GM21515 (cell line): ENCODE data around the gene CAMK1D.
"Not testable (repeated sequence)": the region's sequence is repeated elsewhere in the genome, so short reads cannot be mapped to it uniquely, and the experiment has no call there.

ENCODE experiments used
- ATAC-seq: cut with Tn5 transposase; IDR thresholded peaks from one replicate; pipeline ENCODE4 v1.9.1; 2021; ENCODE audit not compliant: unreplicated experiment

Gene CAMK1D

GRCh38 chr10:12489806-12490205, 140.5 kb downstream of the CAMK1D start:
- ATAC-seq: no peak

- no peak for ATAC-seq
Measured at GRCh38 chr10:12490963-12491362, 141.6 kb downstream of the CAMK1D start.

GRCh38 chr10:12491491-12491890, 142.1 kb downstream of the CAMK1D start:
- ATAC-seq: no peak

- no peak for ATAC-seq
Measured at GRCh38 chr10:12492016-12492415, 142.7 kb downstream of the CAMK1D start.

- ATAC-seq: not testable (repeated sequence)
Measured at GRCh38 chr10:12497046-12497445, 147.7 kb downstream of the CAMK1D start.

GRCh38 chr10:12499076-12499986, 150.0 kb downstream of the CAMK1D start:
- ATAC-seq: no peak

- no peak for ATAC-seq
Measured at GRCh38 chr10:12500381-12501303, 151.3 kb downstream of the CAMK1D start.

- ATAC-seq: no peak
Measured at GRCh38 chr10:12501324-12501723, 152.0 kb downstream of the CAMK1D start.

- no peak for ATAC-seq
Measured at GRCh38 chr10:12501841-12502525, 152.6 kb downstream of the CAMK1D start.

GRCh38 chr10:12502526-12503274, 153.4 kb downstream of the CAMK1D start:
- no peak for ATAC-seq

GRCh38 chr10:12503311-12503710, 154.0 kb downstream of the CAMK1D start:
- ATAC-seq: no peak

- no peak for ATAC-seq
Measured at GRCh38 chr10:12504176-12504575, 154.8 kb downstream of the CAMK1D start.

- ATAC-seq: no peak
Measured at GRCh38 chr10:12504628-12505027, 155.3 kb downstream of the CAMK1D start.

GRCh38 chr10:12505683-12506082, 156.3 kb downstream of the CAMK1D start:
- ATAC-seq: no peak

GRCh38 chr10:12507165-12507850, 158.0 kb downstream of the CAMK1D start:
- ATAC-seq: no peak

- no peak for ATAC-seq
Measured at GRCh38 chr10:12508165-12508564, 158.8 kb downstream of the CAMK1D start.

- no peak for ATAC-seq
Measured at GRCh38 chr10:12509016-12509793, 159.9 kb downstream of the CAMK1D start.

- ATAC-seq: no peak
Measured at GRCh38 chr10:12509794-12510100, 160.4 kb downstream of the CAMK1D start.

- no peak for ATAC-seq
Measured at GRCh38 chr10:12510501-12510941, 161.2 kb downstream of the CAMK1D start.
